Natural killer cell treated with Interleukin-12 subunit alpha and Interleukin-12 subunit beta and Interleukin-15 and Interleukin-18, amount 100 ng/mL, for 72 hours (primary cell): ENCODE results near the gene IQCM. TPM values are rescaled to one million over a fixed set of nuclear protein-coding genes. Genes with fewer than 3 reads are reported as not detected.
"Not testable (repeated sequence)": the region's sequence is repeated elsewhere in the genome, so short reads cannot be mapped to it uniquely, and the experiment has no call there.

Source experiments
- ATAC-seq, 2 donors: fragments of 150-1000 bp; cut with Tn5 transposase in 1 of 2; sonication (Bioruptor Pico), chemical (Tn5 transposase) in 1 of 2; 2 replicates each; pipeline ENCODE4 v1.10.0; 2021
- DNase-seq: peaks from one replicate; pipeline ENCODE4 v3.0.0; 2022; ENCODE audit warnings: low spot score
- H3K27ac Mint-ChIP-seq, 2 donors: 1 replicate in 1 of 2; 2 replicates in 1 of 2; pipeline ENCODE4 v1.8.0; 2022; ENCODE audit warnings: mixed read lengths in 2 of 2, mild to moderate bottlenecking in 1 of 2, moderate library complexity in 1 of 2
- H3K27me3 Mint-ChIP-seq, 2 donors: 1 replicate in 1 of 2; 2 replicates in 1 of 2; pipeline ENCODE4 v1.8.0; 2022; ENCODE audit warnings: mixed read lengths in 2 of 2
- H3K36me3 Mint-ChIP-seq: one replicate; pipeline ENCODE4 v1.8.0; 2022; ENCODE audit warnings: mixed read lengths
- H3K4me1 Mint-ChIP-seq, 2 donors: 1 replicate in 1 of 2; 2 replicates in 1 of 2; pipeline ENCODE4 v1.8.0; 2022; ENCODE audit warnings: low read depth in 2 of 2, mixed read lengths in 2 of 2, mild to moderate bottlenecking in 1 of 2
- H3K4me3 Mint-ChIP-seq: one replicate; pipeline ENCODE4 v1.8.0; 2022; ENCODE audit warnings: mixed read lengths
- H3K9me3 Mint-ChIP-seq: 2 replicates; pipeline ENCODE4 v1.8.0; 2022; ENCODE audit warnings: mixed read lengths
- total RNA-seq, 2 donors: library from RNA; stranded (reverse); gene quantifications; one replicate each; pipeline ENCODE4 v1.2.3, GENCODE V29; 2022

The IQCM gene
- total RNA-seq, 2 donors from 2014 or later, result not detected

DNA sequence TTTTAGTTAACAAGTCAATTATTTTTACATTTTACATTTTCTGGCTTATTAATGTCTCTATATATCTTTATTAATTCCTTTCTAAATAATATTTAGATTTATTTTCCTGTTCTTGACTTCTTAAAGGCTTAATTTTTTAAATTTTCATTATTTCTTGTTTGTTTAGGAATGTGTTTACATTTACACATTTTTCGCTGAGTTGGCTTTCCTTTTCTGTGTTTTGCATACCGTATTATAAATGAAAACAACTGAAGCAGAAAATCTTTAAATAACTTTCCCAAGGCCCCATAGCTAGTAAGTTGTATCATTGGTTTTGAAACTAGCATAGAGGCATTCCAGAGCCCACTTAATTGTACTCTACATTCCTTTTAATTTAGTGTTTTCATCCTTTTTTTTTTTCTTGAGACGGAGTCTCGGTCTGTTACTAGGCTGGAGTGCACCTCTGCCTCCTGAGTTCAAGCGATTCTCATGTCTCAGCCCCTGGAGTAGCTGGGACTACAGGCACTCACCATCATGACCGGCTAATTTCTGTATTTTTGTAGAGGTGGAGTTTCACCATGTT is 261.6 kb downstream of the IQCM start:
- no peak overlapping the region for H3K27ac Mint-ChIP-seq
- no peak for ATAC-seq
- no peak for DNase-seq
- no peak overlapping the region for H3K4me3 Mint-ChIP-seq
- no peaks in the 10 kb centered on the region for H3K4me1 Mint-ChIP-seq
- peaks cover 22% of the 10 kb centered on the region for H3K9me3 Mint-ChIP-seq
- H3K27me3 Mint-ChIP-seq, result no peaks in the 10 kb centered on the region
- H3K36me3 Mint-ChIP-seq, result no peaks in the 10 kb centered on the region

DNA sequence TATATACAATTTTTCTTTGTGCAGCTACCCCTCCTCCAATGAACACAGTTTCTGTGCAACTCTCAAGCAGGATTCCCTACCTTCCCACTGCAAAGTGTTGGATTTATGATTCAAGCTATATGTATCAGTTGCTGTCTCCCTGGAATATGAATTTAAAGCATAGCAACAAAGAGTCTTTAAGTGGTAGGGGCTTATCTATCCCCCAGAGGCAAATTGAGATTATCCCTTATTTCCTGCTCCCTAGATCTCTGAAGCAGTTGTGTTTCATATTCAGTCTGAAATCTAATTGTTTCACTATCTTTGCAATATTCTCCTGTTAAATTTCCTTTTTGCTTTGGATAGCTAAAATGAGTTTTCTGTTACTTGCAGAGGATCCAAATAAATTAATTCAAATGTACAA is 263.0 kb downstream of the IQCM start:
- no peak for ATAC-seq

DNA sequence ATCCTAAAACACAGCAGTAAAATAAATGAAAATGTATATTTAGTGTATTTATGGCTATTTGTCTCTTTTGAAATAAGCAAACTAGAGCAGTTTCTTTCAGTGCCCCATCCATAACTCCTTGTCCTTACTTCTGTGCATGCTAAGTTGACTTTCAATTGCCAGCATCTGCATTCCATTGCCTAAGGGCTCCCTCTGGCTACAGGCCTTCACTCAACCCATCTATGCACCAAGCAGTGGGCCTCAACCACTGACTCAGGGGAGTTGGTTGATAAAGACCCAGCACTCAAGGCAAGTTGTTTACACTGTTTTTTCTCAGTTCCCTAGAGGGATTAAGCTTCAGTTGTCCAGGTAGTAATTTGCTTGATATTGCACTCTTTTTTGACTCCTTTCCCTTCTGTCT is 265.7 kb downstream of the IQCM start:
- no peaks in the 10 kb centered on the region for H3K4me1 Mint-ChIP-seq
- H3K4me3 Mint-ChIP-seq, result no peak overlapping the region
- DNase-seq (no peak), ATAC-seq (no peak)
- H3K27me3 Mint-ChIP-seq, result no peaks in the 10 kb centered on the region
- no peaks in the 10 kb centered on the region for H3K36me3 Mint-ChIP-seq
- no peak overlapping the region for H3K27ac Mint-ChIP-seq
- peaks cover 8% of the 10 kb centered on the region for H3K9me3 Mint-ChIP-seq

More for the DNA sequence above, 263.0 kb downstream of the IQCM start:
- no peaks in the 10 kb centered on the region for H3K4me1 Mint-ChIP-seq
- no peak for DNase-seq
- H3K36me3 Mint-ChIP-seq, result no peaks in the 10 kb centered on the region
- H3K9me3 Mint-ChIP-seq, result peaks cover 11% of the 10 kb centered on the region
- no peaks in the 10 kb centered on the region for H3K27me3 Mint-ChIP-seq
- H3K27ac Mint-ChIP-seq, result no peak overlapping the region
- H3K4me3 Mint-ChIP-seq, result no peak overlapping the region

DNA sequence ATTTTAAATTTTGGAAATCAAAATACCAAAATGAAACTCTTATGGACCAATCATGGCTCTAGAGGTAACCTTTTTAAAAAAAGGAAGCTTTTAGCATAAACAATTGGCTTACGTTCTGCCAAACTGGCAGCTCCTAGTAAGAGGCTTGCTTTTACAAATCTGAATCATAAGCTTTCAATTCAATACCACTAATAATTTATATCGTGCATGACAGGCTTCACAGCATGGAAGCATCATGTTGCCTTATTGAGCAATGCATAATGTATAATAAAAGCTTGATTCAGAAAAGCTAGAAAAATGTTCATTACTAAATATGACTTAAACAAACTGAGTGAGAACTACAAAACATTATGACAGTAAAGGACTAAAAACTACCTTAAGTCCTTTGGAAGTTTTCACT is 280.9 kb downstream of the IQCM start:
- ATAC-seq (no peak), DNase-seq (no peak)
- no peak overlapping the region for H3K4me3 Mint-ChIP-seq
- H3K9me3 Mint-ChIP-seq, result peaks cover 18% of the 10 kb centered on the region
- H3K27ac Mint-ChIP-seq, result no peak overlapping the region
- peaks cover 6% of the 10 kb centered on the region for H3K36me3 Mint-ChIP-seq
- no peaks in the 10 kb centered on the region for H3K4me1 Mint-ChIP-seq
- H3K27me3 Mint-ChIP-seq, result no peaks in the 10 kb centered on the region

DNA sequence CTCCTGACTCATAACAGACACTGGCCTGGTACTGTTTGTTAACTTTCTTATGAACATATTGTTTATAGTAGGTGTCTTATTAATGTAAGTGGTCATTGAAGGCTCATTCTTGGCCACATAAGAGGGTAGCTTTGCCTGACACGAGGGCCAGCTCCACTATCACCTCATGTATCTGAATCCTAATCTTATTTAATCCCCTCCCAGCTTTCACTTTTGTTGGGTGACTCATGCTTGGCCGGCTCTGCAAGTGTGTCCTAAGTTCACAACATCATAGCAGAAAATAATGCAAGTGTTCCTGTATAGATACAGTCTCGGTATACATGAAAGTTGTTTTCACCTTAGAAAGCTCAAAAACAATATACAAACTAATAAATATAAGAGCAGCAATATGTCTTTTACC is 283.8 kb downstream of the IQCM start:
- no peak for DNase-seq
- Mint-ChIP-seq H3K36me3 (no peaks in the 10 kb centered on the region), H3K27ac (no peak overlapping the region), H3K27me3 (no peaks in the 10 kb centered on the region), H3K9me3 (peaks cover 14% of the 10 kb centered on the region), H3K4me1 (no peaks in the 10 kb centered on the region), H3K4me3 (no peak overlapping the region)
- no peak for ATAC-seq

DNA sequence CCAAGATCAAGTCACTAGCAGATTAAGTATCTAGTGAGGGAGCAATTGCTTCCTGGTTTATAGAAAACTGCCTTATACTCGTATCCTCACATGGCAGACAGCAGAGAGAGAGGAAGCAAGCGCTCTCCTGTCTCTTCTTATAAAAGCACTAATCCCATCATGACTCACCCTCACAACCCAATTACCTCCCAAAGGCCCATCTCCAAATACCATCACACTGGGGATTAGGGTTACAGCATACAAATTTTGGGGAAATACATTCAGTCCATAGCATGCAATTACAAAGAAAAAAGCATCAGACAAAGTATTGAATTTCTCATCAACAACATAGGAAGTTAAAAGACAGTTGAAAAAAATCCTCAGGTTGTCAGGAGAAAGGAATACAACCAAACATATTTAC is 292.6 kb downstream of the IQCM start:
- Mint-ChIP-seq H3K36me3 (peaks cover 6% of the 10 kb centered on the region), H3K9me3 (peaks cover 13% of the 10 kb centered on the region), H3K27ac (no peak overlapping the region), H3K4me3 (no peak overlapping the region), H3K27me3 (no peaks in the 10 kb centered on the region), H3K4me1 (no peaks in the 10 kb centered on the region)
- DNase-seq, result no peak
- ATAC-seq, result no peak

DNA sequence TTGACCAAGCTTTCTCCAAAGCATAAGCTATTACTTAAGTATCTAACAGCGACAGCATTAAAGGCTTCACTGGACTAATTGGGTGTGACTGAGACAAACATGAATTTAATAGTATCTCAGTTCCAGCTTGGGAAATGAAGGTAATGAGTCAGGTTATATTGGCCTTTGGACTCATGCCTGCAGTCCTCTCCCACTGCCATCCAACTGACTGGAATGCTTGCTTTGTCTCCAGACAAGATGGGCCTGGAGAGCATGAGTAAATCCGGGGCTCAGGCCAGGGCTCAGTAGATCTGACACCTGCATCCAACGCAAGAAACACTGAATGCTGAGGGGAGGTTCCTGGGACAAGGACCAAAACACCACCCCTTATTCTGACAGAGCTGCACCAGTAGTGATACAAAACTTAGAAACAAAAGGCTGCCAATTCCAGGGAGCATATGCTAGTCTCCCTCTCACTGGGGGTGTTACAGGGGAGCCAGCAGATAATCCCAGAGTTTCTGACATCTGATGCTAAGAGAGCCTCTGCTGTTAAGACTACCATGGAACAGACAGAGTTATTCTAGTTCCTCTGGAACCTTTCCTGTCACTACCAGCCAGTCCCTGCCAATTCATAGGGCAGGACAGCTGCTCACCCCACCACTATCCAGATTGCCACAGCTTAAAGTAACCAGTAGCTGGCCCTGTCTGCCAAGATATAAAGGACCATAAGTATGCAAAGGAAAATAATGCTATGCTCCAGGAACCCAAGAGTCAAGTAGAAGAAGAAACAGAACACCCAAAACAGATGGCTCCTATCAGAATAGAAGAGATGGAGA is 293.8 kb downstream of the IQCM start:
- Mint-ChIP-seq H3K27ac (no peak overlapping the region), H3K9me3 (peaks cover 13% of the 10 kb centered on the region), H3K4me1 (no peaks in the 10 kb centered on the region), H3K36me3 (peaks cover 6% of the 10 kb centered on the region), H3K4me3 (no peak overlapping the region), H3K27me3 (no peaks in the 10 kb centered on the region)
- DNase-seq (no peak), ATAC-seq (no peak)

DNA sequence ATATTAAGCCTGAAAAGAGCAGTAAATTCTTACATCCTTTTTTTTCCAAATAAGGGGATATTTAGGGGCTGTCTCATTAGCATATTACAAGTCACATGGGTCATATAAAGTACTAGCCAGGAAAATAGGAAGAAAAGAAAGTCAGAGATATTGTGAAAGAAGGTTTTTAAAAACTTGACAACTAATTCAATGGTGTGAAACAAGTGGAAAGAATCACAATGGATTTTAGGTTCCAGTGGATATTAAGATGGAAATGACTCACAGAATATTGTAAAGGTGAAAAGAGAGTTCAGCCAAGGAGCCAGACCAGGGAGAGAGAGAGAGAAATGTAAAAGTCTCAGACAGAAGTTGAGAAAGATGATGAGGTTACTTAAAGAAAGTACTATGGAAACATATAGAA is 297.2 kb downstream of the IQCM start:
- Mint-ChIP-seq H3K4me1 (no peaks in the 10 kb centered on the region), H3K36me3 (peaks cover 6% of the 10 kb centered on the region)
- ATAC-seq, result no peak

DNA sequence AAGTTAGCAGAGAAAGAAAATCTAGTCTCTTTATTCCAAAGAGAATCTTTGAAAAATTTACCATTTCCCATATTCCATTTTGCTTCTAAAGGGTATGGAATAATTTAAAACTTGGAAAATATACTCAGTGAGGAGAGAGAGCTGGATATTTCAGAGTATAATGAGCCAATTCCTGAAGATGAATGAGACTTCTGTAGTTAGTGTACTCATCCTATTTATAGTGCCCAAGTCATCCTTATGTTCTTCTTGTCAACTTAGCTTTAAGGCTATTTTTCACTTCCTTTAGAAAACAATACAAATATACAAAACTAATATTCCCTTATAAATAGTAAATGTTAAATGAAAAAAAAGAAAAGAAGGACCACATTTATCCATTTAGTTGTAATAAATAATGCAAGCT is 302.6 kb downstream of the IQCM start:
- ATAC-seq (no peak), DNase-seq (no peak)
- no peaks in the 10 kb centered on the region for H3K36me3 Mint-ChIP-seq
- H3K9me3 Mint-ChIP-seq, result peaks cover 6% of the 10 kb centered on the region
- H3K4me1 Mint-ChIP-seq, result no peaks in the 10 kb centered on the region
- no peak overlapping the region for H3K27ac Mint-ChIP-seq
- H3K4me3 Mint-ChIP-seq, result no peak overlapping the region
- H3K27me3 Mint-ChIP-seq, result no peaks in the 10 kb centered on the region

More for the DNA sequence above, 297.2 kb downstream of the IQCM start:
- H3K27ac Mint-ChIP-seq, result no peak overlapping the region
- H3K9me3 Mint-ChIP-seq, result peaks cover 11% of the 10 kb centered on the region
- no peaks in the 10 kb centered on the region for H3K27me3 Mint-ChIP-seq
- DNase-seq, result no peak
- no peak overlapping the region for H3K4me3 Mint-ChIP-seq

DNA sequence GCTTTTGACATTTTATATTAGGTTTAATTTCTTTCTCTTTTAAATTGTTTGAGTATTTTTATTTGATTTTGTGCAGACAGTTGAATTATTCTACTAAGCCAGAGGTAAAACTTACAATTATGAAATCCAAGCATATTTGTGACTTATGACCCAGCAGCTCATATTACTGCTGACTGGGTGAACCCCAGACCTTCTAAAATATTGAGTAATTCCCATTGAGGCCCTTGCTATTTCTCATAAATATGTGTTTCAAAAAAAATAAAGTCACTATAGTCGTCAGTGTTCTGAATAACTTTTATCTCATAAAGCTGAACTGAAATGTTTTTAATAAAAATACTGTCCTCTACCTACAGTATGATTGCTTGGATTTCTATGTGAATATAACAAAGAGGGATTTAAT is 303.1 kb downstream of the IQCM start:
- peaks cover 7% of the 10 kb centered on the region for H3K9me3 Mint-ChIP-seq
- DNase-seq (no peak), ATAC-seq (no peak)
- no peaks in the 10 kb centered on the region for H3K36me3 Mint-ChIP-seq
- H3K4me3 Mint-ChIP-seq, result no peak overlapping the region
- no peaks in the 10 kb centered on the region for H3K27me3 Mint-ChIP-seq
- H3K27ac Mint-ChIP-seq, result no peak overlapping the region
- H3K4me1 Mint-ChIP-seq, result no peaks in the 10 kb centered on the region

DNA sequence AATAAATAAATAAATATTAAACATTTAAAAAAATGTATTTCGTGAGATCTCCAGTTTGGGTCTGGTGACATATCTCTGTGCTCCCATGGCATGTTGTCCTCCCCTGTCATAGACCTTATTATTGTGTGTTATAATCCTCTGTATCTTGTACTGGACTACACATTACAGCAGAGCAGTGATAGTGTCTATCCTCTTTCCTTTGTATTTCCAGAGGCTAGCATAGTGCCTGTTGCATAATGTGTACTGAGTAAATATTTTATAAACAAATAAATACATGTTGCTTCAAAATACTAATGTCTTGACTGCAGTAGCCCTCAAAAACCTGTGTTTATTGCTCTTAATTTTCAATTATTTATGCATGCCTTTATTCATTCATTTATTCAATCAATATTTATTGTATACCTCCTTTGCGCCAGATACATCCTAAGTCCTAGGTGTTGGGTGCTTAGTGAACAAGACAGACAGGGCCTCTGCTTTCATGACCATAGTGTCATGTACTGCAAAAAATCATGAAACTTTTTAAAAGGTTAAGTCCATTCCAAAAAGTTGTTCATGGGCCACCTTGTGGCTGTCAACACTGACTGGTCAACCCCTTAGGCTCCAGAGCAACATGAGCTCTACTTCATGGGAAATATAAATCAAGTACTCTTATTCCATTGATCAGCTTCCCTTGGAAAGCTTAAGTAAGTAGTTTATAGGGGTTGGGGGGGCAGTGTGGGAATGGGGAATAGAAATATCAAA is 303.9 kb downstream of the IQCM start:
- Mint-ChIP-seq H3K27ac (no peak overlapping the region), H3K4me3 (no peak overlapping the region), H3K36me3 (no peaks in the 10 kb centered on the region), H3K27me3 (no peaks in the 10 kb centered on the region), H3K9me3 (peaks cover 13% of the 10 kb centered on the region), H3K4me1 (no peaks in the 10 kb centered on the region)
- ATAC-seq (no peak), DNase-seq (no peak)

DNA sequence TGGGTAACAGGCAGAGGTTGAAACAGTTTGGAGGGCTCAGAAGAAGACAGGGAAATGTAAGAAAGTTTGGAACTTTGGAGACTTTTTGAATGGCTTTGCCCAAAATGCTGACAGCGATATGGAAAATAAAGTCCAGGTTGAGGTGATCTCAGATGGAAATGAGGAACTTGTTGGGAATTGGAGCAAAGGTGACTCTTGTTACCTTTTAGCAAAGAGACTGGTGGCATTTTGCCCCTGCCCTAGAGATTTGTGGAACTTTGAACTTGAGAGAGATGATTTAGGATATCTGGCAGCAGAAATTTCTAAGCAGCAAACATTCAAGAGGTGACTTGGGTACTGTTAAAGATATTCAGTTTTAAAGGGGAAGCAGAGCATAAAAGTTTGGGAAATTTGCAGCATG is 308.3 kb downstream of the IQCM start:
- H3K27ac Mint-ChIP-seq, H3K27me3 Mint-ChIP-seq, H3K4me3 Mint-ChIP-seq, ATAC-seq, H3K36me3 Mint-ChIP-seq, DNase-seq, H3K4me1 Mint-ChIP-seq: not testable (repeated sequence)
- H3K9me3 Mint-ChIP-seq, result peaks cover 19% of the 10 kb centered on the region

DNA sequence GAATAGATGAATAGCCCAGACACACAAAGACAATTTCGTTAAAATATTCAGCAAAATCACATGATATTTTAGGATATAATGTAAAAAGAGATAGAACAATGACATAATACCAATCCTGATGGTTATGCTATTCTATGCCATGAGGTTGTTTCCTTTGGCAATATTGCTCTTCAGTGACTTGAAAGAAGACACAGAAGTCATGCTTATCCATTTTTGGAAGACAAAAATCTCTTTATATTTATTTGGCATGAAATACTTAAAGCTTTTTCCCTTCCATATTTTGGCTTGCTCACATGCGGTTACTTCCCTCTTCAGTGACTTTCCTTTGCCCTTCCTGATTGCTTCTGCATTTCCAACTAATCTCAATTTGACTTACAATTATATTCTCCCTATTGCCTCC is 314.8 kb downstream of the IQCM start:
- H3K27ac Mint-ChIP-seq, result no peak overlapping the region
- H3K27me3 Mint-ChIP-seq, result no peaks in the 10 kb centered on the region
- no peak overlapping the region for H3K4me3 Mint-ChIP-seq
- H3K4me1 Mint-ChIP-seq, result no peaks in the 10 kb centered on the region
- no peaks in the 10 kb centered on the region for H3K36me3 Mint-ChIP-seq
- H3K9me3 Mint-ChIP-seq, result peaks cover 12% of the 10 kb centered on the region
- DNase-seq, result no peak
- ATAC-seq, result no peak

DNA sequence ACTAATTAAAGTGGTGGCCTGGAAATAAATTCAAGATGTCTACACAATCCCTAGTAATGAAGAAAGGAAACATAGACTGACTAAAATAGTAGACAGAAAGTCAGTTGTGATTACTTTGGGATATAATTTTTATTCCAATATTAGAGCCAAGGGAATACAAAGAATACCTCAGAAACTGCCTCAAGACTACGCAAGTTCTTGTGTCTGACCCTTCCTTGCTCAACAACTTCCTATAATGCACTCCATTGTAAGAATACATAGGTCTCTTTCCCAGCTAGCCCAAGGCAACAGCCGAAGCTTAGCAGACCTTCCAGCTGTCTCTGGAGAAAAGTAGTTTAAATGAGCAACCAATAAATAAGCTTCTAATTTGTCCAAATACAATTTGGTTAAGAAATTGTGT is 315.9 kb downstream of the IQCM start:
- H3K27ac Mint-ChIP-seq, result no peak overlapping the region
- no peak for DNase-seq
- ATAC-seq, result no peak
- no peaks in the 10 kb centered on the region for H3K27me3 Mint-ChIP-seq
- H3K4me1 Mint-ChIP-seq, result no peaks in the 10 kb centered on the region
- H3K36me3 Mint-ChIP-seq, result no peaks in the 10 kb centered on the region
- peaks cover 16% of the 10 kb centered on the region for H3K9me3 Mint-ChIP-seq
- H3K4me3 Mint-ChIP-seq, result no peak overlapping the region
